OCI-LY1 (cell line): ENCODE results near the gene TCAIM.

ENCODE experiments used
- H2AFZ ChIP-seq: fragments of 200-600 bp; sonication (generic), shearing (Covaris generic); 2 replicates; pipeline ENCODE4 v1.6.0; 2014; ENCODE audit warnings: antibody characterized with exemption, mild to moderate bottlenecking, low read length
- H3F3A ChIP-seq: fragments of 200-600 bp; sonication (generic), shearing (Covaris generic); 2 replicates; pipeline ENCODE4 v1.6.0; 2014; ENCODE audit warnings: mild to moderate bottlenecking, antibody characterized with exemption, low read length, moderate library complexity; ENCODE audit not compliant: insufficient read depth
- H3K27ac ChIP-seq: fragments of 200-600 bp; sonication (generic); 2 replicates; pipeline ENCODE4 v1.5.1; 2014; ENCODE audit warnings: low read length, mixed run types, mild to moderate bottlenecking, low read depth; ENCODE audit not compliant: poor library complexity, severe bottlenecking
- H3K27me3 ChIP-seq: fragments of 200-600 bp; sonication (generic); 2 replicates; pipeline ENCODE4 v1.6.0; 2014; ENCODE audit warnings: antibody characterized with exemption, mild to moderate bottlenecking, low read length, moderate library complexity; ENCODE audit not compliant: insufficient read depth
- H3K36me3 ChIP-seq: fragments of 200-600 bp; sonication (generic); 2 replicates; pipeline ENCODE4 v1.6.1; 2014; ENCODE audit warnings: mild to moderate bottlenecking, antibody characterized with exemption, low read length, moderate library complexity, mixed read lengths; ENCODE audit not compliant: insufficient read depth
- H3K4me1 ChIP-seq: fragments of 200-600 bp; sonication (generic); 2 replicates; pipeline ENCODE4 v1.5.1; 2014; ENCODE audit warnings: mild to moderate bottlenecking, low read length, moderate library complexity; ENCODE audit not compliant: insufficient read depth, severe bottlenecking
- H3K4me2 ChIP-seq: fragments of 200-600 bp; sonication (generic), shearing (Covaris generic); 2 replicates; pipeline ENCODE4 v1.6.1; 2014; ENCODE audit warnings: low read length
- H3K4me3 ChIP-seq: fragments of 200-600 bp; sonication (generic); 2 replicates; pipeline ENCODE4 v1.5.1; 2014; ENCODE audit warnings: low read length, low read depth, mild to moderate bottlenecking, mixed read lengths; ENCODE audit not compliant: poor library complexity, severe bottlenecking
- H3K79me2 ChIP-seq: fragments of 200-600 bp; shearing (Covaris generic); 2 replicates; pipeline ENCODE4 v1.6.1; 2016; ENCODE audit warnings: mixed run types, low read length, mixed read lengths; ENCODE audit not compliant: insufficient read depth
- H3K9ac ChIP-seq: fragments of 200-600 bp; sonication (generic), shearing (Covaris generic); 2 replicates; pipeline ENCODE4 v1.6.1; 2014; ENCODE audit warnings: mild to moderate bottlenecking, low read length, mixed read lengths
- H3K9me2 ChIP-seq: fragments of 200-600 bp; sonication (generic), shearing (Covaris generic); 2 replicates; pipeline ENCODE4 v1.6.1; 2014; ENCODE audit warnings: low read depth, mild to moderate bottlenecking, low read length, mixed read lengths
- H3K9me3 ChIP-seq: fragments of 200-600 bp; shearing (Covaris generic); 2 replicates; pipeline ENCODE4 v1.6.1; 2014; ENCODE audit warnings: low read length, mixed read lengths
- H4K20me1 ChIP-seq: fragments of 200-600 bp; sonication (generic), shearing (Covaris generic); 2 replicates; pipeline ENCODE4 v1.6.0; 2016; ENCODE audit warnings: mild to moderate bottlenecking, low read length; ENCODE audit not compliant: insufficient read depth
- CTCF ChIP-seq: fragments of 200-600 bp; sonication (generic), shearing (Covaris generic); IDR thresholded peaks from 2 replicates; pipeline ENCODE4 v1.5.1; 2017; ENCODE audit warnings: mild to moderate bottlenecking, antibody characterized with exemption, low read length, moderate library complexity, mixed read lengths
- EZH2 ChIP-seq: fragments of 200-600 bp; sonication (generic), shearing (Covaris generic); IDR thresholded peaks from 2 replicates; pipeline ENCODE4 v1.8.0; 2017; ENCODE audit warnings: borderline replicate concordance, mixed run types, mild to moderate bottlenecking, antibody characterized with exemption, low read length, moderate library complexity, mixed read lengths

The TCAIM gene

DNA sequence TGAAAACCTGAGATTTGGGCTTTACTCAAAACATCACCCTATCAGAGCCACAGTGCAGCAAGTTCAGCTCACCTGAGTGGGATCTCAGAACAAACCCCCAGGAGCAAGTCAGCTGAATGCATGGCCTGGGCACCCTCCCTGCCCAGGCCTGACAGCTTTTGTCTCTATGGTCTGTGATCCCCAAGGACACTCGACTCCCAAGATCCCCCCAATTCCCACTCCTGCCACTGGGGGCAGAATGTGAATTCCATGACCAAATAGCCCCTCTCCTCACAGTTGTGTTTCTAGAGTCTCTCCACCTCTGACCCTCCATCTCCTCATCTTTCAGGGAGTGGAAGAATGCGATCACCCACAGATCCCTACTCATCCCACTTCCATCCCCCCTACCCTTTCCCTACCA is 80.0 kb downstream of the TCAIM start:
- H3K36me3 ChIP-seq: no peaks in the 10 kb centered on the region
- H3K4me2 ChIP-seq: no peak overlapping the region
- no peaks in the 10 kb centered on the region for H3K79me2 ChIP-seq
- no peak overlapping the region for H3K4me3 ChIP-seq
- TF ChIP-seq EZH2 (no peak), CTCF (peak; percentile 17; the same call in 1 of the 2 replicates)
- H3K27ac ChIP-seq: no peak overlapping the region
- H3K9ac ChIP-seq: no peak overlapping the region
- H3F3A ChIP-seq: no peaks in the 10 kb centered on the region
- no peaks in the 10 kb centered on the region for H3K9me3 ChIP-seq
- H4K20me1 ChIP-seq: no peaks in the 10 kb centered on the region
- H3K4me1 ChIP-seq: no peaks in the 10 kb centered on the region
- H3K27me3 ChIP-seq: no peaks in the 10 kb centered on the region
- no peaks in the 10 kb centered on the region for H3K9me2 ChIP-seq
- no peak overlapping the region for H2AFZ ChIP-seq

DNA sequence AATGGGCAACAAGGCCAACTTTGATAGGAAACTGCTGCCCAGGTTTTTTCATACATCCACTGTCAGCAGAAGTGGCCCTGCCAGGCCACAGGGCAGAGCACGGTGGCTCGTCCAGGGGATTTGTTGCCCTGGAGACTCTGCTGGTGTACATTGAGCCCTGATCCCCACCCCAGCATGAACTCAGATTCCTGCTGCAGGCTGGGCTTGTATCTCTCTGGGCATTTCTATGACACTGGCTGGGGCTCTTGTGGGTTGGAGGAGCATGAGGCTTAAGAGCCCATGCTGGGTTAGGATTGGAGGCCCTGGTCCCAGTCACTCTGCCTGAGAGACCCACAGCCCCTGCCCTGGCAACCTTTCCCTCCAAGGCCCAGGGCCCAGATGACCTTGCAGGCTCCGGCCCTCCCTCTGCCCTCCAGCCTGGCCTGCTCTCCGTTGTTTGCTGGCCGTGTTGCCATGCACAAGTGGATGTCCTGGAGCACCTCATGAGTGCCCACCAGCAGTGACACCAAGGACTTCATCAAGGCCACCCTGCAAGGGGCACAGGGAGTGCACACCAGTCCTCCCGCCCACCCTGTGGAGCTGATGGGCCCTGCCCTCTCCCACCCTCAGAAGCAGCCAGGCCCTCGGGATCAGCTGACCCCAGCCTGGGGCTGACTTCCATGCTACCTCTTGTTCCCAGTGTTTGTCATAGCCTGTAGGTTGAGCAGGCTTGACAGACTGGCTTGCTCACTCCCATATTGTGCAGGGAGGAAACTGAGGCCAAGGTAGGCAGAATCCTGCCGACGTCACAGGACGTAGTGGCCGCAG is 80.8 kb downstream of the TCAIM start:
- Histone ChIP-seq H3K36me3 (no peaks in the 10 kb centered on the region), H3K9me3 (no peaks in the 10 kb centered on the region), H3K27me3 (no peaks in the 10 kb centered on the region), H3F3A (no peaks in the 10 kb centered on the region), H3K9me2 (no peaks in the 10 kb centered on the region), H2AFZ (no peak overlapping the region), H3K9ac (no peak overlapping the region), H3K4me2 (no peak overlapping the region), H3K79me2 (no peaks in the 10 kb centered on the region), H3K27ac (no peak overlapping the region), H3K4me1 (no peaks in the 10 kb centered on the region), H4K20me1 (no peaks in the 10 kb centered on the region), H3K4me3 (no peak overlapping the region)
- no peak for TF ChIP-seq EZH2
- no peak for TF ChIP-seq CTCF

GRCh38 chr3:44419923-44420650 is 81.5 kb downstream of the TCAIM start:
- Histone ChIP-seq H3K9me2 (no peaks in the 10 kb centered on the region), H3F3A (no peaks in the 10 kb centered on the region), H3K27ac (no peak overlapping the region), H3K36me3 (no peaks in the 10 kb centered on the region), H3K27me3 (no peaks in the 10 kb centered on the region), H4K20me1 (no peaks in the 10 kb centered on the region), H3K4me1 (no peaks in the 10 kb centered on the region), H3K79me2 (no peaks in the 10 kb centered on the region), H3K4me3 (no peak overlapping the region), H2AFZ (no peak overlapping the region), H3K4me2 (no peak overlapping the region), H3K9ac (no peak overlapping the region), H3K9me3 (no peaks in the 10 kb centered on the region)
- TF ChIP-seq EZH2: no peak
- no peak for TF ChIP-seq CTCF
